Fibroblast of peridontal ligament (primary cell): Measurements from ENCODE around the gene AUH.

ENCODE experiments used
- DNase-seq: peaks from one replicate; pipeline ENCODE4 v3.0.0-alpha.2; 2010; ENCODE audit errors: extremely low read depth

AUH gene

DNA sequence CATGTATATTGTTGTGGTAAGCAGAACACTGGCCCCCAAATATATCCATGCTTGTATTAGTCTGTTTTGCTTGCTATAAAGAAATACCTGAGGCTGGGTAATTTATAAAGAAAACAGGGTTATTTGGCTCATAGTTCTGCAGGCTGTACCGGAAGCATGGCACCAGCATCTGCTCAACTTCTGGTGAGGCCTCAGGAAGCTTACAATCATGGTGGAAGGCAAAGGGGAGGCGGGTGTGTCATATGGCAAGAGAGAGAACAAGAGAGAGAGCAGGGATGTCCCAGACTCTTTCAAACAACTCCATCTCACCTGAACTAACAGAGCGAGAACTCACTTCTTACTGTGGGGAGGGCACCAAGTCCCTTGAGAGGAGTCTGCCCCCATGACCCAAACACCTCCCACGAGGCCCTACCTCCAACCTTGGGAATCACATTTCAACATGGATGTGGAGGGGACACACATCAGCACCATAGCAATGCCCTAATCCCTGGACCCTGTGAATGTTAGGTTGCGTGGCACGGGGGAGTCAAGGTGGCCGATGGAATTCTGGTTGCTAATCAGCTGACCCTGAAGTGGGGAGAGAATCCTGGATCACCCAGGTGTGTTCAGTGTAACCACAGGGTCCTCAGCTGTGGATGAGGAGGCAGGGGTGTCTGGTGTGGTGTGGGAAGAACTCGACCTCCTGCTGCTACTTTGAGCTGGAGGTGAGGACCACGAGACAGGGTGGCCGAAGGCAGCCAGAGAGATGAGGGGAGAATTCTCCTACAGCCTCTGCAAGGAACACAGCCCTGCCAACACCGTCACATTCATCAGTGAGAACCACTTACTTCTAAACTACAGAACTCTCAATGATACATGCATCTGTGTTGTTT lies 172.8 kb downstream of the AUH start:
- no peak for DNase-seq

DNA sequence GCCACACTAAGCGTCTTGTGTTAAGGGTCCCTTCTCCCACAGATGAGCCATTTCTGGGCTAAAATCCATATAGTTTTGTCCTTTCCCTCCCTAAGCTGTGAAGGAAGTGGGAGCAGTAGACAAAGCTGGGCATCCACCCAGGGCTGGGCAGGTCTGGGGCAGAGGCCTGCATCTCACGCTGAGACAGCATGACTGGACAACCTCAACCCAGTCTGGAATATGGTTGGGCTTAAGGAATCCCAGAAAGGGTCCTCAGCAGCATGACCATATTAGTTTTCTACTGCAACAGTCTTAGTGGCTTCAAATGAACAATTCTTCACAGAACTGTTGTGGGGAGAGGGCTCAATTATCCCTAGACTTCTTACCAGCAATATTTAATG lies 173.8 kb downstream of the AUH start:
- peak; percentile 90 for DNase-seq

DNA sequence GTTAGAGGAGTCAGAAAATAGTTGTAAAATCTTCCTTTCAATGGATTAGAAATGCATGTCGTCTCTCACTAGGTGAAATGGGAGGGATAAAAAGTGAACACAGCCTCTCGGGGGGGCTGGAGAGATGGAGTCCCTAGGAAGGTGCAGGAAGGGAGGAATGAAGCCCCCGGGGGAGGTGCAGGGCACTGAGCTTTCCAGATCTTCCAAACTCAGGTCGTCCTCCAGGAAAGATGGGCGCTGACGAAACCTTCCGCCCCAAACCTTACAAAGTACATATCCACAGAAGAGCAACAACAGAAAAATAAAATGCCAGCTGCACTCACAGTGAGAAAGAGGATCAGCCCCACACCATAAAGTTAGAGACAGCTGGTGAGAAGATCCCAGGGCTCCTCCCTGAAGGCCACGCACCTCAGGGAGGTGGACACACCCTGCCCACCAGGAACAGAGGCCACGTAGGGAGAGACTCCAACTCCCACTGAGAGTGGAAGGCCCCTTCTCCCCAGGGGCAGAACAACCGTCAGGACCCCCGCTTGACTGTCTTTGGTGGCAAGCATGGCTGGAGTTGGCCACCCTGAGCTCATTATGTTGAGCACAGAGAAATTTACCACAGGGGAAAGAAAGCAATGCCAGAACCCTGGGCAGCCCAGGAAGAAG lies 174.3 kb downstream of the AUH start:
- DNase-seq, result no peak

DNA sequence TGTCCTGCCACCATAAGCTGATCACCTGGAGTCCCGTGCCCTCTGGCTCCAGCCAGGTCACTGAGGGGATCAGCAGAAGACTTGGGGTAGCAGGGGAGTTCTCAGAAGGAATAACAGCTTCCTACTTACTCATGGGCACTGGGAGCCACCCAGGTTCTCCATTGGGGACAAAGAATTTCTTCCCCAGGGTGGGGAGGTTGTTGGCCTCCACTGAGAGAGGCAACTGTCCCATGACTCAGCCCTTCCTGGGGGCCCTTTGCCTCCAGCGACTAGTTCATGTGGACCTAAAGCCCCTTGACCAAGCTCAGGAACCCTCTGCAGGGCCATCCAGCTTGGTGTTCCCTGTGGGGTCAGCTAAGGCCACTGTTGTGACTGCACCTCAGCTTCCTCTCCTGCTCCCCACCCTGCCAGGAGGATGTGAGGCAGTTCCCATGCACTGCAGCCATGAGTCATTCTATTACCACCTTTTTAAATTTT lies 175.0 kb downstream of the AUH start:
- no peak for DNase-seq

DNA sequence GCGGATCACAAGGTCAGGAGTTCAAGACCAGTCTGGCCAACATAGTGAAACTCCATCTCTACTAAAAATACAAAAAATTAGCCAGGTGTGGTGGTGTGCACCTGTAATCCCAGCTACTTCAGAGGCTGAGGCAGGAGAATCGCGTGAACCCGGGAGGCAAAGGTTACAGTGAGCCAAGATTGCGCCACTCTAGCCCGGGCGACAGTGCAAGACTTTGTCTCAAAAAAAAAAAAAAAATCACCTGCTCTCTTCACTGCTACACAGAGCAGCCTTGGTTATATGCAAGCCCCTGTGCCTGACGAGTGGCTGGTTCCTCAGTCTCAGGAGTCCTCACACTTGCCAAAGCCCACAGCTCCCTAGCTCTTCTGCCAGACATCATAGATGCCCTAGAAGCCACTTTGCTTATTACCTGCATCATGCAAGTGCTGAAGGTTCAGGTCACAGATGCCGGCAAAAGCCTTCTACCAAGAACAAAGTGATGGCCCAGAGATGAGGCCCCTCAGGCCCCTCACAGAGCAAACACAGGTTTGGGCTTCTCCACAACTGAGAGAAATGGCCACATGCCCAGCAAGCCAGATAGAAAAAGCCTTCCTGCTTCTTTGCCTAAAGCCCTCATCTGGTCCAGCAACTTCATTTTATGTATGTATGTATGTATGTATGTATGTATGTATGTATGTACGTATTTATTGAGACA lies 176.4 kb downstream of the AUH start:
- DNase-seq, result no peak

DNA sequence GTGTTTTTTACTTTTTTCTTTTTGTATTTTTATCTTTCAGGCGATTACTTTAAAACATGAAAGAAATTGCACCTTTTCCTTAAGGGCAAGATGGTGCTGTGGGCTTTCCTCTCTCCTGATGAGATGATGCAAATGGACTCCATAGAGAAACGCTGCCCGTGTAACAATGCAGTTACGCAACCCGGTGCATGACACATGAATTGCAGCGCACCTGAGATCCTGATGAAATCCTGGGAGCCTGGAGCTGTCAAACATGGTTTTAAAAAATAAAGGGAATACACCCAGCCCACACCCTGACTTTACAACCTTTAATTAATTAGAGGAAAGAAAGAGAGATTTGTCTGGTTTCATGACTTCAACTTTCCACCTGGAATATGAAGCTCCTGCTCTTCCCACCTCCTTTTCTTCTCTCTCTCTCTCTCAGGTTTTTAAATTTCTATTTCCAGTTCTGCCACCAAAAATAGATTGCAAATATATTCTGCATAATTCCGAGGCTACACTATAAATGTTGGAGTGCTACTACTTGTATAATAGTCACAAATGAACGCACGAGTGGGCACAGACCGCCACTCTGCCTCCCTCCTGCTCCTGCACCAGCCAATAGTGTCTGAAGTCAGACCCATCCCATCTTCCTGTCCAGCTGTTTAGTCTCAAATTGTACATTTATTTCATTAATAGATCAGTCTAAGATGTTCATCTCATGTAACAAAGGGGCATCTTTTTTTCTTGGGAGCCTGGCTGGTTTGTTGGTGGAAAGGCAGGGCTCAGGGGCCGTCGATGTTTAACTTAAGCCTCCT lies 179.1 kb downstream of the AUH start:
- DNase-seq, result no peak

DNA sequence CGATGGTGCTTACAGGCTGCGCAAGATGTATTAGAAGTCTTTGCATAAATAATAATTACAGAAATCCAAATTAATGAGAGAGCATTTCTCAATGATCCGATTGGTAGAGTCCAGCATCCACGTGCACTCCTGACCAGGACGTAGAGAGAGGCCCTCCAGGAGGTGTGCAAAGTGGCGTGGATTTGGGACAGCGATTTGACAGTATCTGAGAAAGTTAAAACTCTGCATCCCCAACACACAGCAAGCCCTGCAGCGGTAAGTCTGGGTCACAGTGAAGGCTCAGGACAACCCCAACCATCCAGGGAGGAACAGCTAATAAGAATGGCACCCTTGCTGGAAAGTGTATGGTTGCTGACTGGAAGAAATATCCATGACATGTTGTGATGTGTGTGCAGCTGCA lies 180.2 kb downstream of the AUH start:
- no peak for DNase-seq

DNA sequence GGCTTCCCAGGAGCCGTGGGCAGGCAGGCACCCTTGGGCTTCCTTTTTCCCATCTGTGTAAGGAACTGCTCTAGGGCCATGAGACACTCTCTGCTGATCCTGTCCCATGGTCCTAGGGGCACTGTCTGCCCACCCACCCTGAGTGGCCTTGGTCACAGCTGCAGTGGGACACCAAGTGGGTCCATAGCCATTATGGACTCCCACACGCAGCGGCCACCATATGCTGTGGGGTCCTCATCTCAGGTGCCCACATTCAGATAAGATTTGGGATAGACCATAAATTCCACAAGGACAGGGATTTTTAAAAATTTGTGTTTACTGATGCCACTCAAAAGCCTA lies 180.8 kb downstream of the AUH start:
- DNase-seq, result no peak

DNA sequence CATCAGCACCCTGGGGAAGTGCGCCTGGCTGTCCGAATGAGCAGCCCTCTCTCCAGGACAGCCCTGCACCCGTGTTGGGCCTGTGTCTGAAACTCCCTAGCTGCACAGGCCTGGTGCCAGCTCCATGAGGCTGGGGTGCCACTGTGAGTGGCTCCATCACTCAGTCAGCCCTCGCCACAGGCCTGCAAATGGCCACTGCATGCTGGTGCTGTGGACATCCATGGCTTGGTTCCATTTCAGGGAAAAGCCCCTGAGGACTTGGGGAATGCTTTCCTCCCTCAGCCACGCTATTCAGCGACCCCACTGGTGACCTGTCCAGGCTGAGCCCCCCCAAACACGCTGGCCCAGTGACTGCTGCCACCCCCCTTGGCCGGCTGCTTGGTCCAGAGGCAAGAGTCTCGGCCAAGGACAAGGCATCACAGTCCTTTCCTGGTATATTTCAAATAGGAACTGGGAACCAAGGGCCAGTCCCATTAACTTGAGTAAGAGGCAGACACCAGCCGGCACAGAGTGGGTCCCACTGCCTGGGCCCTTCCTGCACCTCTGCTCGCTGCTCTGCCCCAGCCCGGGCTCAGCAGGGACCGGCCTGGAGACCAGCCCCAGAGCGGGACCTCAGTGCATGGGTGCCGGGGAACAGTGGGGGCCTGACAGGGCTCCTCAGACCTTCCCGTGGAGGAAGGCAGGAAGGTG lies 181.3 kb downstream of the AUH start:
- no peak for DNase-seq

DNA sequence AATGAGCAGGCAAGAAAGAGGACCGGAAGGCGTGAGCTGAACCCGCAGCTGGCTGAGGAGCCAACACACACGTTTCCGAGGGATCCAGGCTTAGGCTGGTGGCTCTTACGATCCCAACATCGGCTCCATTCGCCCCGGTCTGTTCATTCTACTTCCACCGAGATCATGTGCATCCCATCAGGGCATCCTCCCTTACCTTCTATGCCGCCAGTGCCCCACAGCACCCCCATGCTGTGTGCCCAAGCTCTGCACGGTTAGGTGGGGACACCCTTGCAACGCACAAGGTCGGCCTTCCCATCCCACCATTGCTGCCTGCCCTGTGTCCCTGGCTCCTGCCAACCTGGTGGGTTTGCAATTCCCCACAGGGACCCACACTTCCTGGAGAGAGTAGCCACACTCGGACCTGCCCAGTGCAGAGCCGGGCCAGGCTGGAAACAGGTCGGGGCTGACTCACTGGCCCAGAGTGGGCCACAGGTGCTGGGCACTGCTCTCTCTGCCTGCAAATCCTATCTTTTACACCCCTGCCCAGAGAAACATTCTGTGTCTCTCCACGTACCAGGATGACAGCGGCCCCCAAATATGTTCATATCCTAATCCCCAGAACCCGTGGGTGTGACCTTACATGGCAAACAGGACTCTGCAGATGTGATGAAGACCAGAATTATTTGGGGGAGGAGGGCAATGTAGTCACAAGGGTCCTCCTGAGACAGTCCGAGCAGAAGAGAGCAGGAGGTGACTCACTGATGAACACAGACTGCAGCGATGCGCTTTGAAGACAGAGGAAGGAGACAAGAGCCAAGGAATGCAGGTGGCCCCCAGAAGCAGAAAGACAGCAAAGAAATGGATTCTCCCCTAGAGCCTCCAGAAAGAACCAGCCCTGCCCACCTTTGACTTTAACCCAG lies 182.2 kb downstream of the AUH start:
- DNase-seq, result peak; percentile 50

DNA sequence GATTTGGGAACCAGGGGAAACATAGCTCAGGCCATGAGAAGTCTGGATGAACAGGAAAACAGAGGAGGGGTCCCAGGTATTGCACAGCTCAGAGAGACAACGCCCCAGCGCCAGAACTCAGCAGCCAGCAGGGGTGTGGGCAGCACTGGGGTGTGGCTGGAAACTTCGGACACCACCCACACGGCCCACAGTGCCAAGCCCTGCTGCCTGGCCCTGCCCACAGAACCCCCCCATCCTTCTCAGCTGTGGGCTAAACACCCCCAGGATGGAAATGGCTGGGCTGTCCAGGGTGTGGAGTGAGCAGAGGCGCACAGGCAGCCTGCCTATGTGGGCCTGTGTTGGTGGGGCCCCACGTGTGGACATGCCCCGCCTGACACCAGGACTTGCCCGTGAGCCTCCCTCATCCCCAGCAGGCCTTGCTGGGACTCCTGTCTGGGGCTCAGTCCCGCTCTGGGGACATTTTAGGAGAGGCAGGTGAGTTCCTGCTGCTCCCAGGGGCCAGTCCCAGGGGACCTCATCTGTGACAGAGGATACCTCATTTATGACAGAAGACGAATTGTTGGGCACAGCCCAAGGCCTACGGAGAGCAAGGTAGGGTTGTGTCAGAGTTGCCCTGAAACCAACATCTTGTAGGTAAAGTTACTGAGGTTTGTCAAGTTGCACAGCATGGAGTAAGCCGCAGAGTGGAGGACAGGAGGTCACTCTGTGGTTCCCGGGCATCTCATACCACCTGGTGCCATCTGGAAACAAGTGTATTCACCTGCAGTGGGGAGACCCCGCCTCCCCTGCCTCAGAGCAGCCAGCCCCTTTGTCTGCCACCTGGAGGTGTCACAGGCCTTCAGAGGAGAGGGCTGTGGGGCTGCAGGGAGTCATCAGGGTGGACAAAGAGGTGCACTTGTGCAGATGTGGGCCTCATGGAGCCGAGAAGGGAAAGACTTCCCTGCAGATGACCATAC lies 183.2 kb downstream of the AUH start:
- DNase-seq, result no peak

DNA sequence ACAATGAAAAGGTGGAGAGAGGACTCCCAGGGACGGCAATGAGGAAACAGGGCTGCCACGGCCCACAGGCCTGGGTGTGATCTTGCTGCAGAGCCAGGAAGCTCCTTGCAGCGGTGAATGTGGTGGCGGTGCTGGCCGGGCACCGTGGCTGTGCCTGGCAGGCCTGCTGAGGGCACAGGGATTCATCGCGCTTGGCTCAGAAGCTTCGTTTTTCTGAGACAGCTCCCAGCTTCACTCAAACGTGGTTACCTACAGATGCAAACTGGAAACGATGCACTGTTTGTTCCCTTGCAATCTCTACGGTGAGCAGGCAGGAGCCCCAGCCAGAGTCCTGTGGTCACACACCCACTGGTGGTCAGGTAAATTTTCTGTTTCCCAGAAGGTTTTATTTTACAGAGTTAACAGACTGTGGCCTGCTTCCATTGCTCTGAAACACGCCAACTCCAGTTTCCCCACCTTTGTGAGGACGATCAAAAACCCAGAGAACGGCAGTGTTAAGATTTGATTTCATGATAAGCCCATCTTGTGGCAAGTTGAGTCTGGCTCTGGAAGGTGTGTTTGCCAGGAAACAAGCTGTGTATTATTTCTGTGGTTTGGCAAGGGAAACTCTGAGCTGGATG lies 183.9 kb downstream of the AUH start:
- DNase-seq, result peak; percentile 68

DNA sequence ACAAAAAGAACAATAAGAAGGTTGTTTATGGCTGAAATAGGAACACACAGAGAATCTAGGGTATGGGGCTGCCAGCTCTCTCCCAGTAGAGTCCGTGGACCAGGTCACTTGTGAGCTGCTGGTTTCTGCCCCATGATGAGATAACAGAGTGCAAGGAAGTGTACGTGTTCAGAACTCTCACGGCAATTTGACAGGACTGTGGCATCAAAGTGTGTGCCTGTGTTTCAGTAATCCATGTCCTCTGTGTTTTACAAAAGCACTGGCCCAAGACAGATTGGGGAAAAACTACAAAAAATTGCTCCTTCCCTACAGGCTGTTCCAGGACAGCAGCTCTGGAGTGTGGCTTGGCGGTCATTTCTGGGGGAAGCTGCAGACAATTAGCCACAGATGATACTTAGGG lies 184.6 kb downstream of the AUH start:
- no peak for DNase-seq

DNA sequence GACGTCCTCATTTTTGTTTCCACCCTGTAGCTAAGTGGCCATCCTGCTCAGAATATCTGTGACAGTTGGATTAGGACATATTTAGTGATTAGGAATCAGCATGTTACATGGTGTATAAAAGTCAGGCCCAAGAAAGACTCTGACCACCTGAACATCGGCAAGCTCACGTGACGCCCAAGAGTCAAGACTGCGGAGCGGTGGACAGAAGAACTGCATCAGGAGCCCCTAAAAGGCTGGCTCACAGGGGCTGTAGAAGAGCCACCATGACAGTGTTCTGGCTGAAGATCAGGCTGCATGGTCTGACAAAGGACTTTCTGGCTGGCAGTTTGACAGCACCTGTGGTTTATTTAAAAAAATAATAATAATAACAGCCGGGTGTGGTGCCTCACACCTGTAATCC lies 185.3 kb downstream of the AUH start:
- DNase-seq, result no peak

DNA sequence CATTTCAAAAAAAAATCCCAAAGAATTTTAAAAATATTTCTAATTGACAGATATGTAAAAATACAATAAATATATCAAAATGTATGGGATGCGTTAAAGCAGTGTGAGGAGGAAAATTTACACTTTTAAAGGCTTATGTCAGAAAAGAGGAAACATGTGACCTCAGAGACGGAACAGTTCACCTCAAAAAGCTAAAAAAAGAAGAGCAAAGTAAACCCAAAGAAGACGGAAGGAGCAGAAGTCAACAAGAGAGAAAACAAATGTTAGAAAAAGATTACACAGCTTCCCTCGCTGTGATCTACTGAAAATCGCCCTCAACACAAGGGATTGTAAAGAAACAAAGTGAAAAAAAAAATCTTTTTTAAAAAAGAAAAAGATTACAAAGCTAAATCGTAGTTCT lies 186.9 kb downstream of the AUH start:
- DNase-seq, result no peak

DNA sequence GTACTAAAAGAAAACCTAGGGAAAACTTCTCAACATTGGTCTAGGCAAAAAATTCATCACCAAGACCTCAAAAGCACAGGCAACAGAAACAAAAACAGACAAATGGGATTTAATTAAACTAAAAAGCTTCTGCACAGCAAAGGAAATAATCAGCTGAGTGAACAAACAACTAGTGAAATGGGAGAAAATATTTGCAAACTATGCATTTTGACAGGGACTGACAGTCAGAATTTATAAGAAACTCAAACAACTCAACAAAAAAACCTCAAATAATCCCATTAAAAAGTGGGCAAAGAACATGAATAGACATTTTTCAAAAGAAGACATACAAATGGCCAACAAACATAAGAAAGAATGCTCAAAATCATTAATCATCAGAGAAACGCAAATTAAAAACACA lies 189.4 kb downstream of the AUH start:
- no peak for DNase-seq

DNA sequence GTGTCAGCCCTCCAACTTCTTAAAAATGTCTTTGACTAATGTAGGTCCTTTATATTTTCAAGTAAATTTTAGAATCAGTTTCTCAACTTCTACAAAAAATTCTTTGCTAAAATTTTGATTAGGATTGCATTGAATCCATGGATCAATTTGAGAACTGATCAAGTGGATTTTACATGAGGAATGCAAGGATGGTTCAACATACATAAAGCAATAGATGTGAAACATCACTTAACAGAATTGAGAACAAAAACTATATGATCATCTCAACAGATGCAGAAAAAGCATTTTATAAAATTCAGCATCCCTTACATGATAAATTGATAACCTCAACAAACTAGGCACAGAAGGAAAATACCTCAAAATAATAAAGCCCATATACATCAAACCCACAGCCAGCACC lies 190.8 kb downstream of the AUH start:
- DNase-seq, result no peak

DNA sequence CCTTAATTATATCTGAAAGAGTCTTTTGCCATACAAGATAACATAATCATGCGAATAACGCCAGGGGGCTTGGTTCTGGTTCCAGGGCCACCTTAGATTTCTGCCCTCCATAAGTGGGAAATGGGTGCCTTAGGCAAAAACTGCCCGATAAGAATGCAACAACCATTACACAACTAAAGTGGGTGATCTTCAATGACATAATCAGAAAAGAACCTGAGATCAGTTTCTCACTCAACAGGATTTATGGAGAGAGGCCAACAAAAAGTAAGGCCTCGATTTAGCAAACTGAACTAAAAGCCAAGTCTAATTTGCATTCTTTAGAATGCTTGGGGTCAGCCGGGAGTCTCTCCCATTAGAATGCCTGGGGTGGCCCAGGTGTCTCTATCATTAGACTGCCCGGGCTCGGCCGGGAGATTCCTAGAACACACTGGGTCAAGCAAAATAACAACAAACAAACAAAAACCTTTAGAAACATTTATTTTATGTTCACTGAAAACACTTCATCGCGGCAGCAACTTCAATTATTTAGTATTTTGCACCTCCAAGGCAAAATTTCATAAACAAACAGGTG lies 194.8 kb downstream of the AUH start:
- DNase-seq, result peak; percentile 56
